H1 (cell line): ENCODE results near the gene CST2. TPM values are rescaled to one million over a fixed set of nuclear protein-coding genes. Genes with fewer than 3 reads are reported as not detected.

Source experiments
- CTCF ChIA-PET: fragments of 300-600 bp; sonication (Branson Sonifier 250); formaldehyde crosslinking; loops from one replicate; lab custom pipeline; 2021; ENCODE audit not compliant: partially characterized antibody; lab: Charles Lee
- POLR2A ChIA-PET: fragments of 300-600 bp; sonication (Branson Sonifier 250); formaldehyde crosslinking; loops from one replicate; lab custom pipeline; 2021; ENCODE audit warnings: inconsistent platforms; ENCODE audit not compliant: partially characterized antibody; lab: Charles Lee
- DNase-seq, 2 experiments: peaks; one replicate each; pipeline versions ENCODE4 v3.0.0 to v3.0.0-alpha.2; 2010 to 2022; ENCODE audit warnings: low spot score in 2 of 2, low read depth in 1 of 2, mixed read lengths in 1 of 2
- FAIRE-seq: peaks from 2 replicates; lab custom pipeline; 2011; peaks lifted over from hg19 to GRCh38; lab: Jason Lieb, UNC
- H2AFZ ChIP-seq: 2 replicates; pipeline ENCODE4 v1.8.1; 2012; ENCODE audit warnings: low read length, inconsistent platforms
- H2AK5ac ChIP-seq: 2 replicates; pipeline ENCODE4 v1.6.1; 2013; ENCODE audit warnings: low read depth, low read length
- H2BK120ac ChIP-seq: replicated peaks from 2 replicates; pipeline ENCODE3; 2013; ENCODE audit warnings: low read depth, low read length, inconsistent platforms
- H2BK12ac ChIP-seq: 2 replicates; pipeline ENCODE4 v1.6.1; 2013; ENCODE audit warnings: low read depth, low read length
- H2BK15ac ChIP-seq: 2 replicates; pipeline ENCODE4 v1.6.1; 2013; ENCODE audit warnings: low read length
- H2BK20ac ChIP-seq: 2 replicates; pipeline ENCODE4 v1.6.1; 2013; ENCODE audit warnings: low read length
- H2BK5ac ChIP-seq: 2 replicates; pipeline ENCODE4 v1.6.1; 2013; ENCODE audit warnings: low read depth, low read length
- H3K14ac ChIP-seq: 2 replicates; pipeline ENCODE4 v1.6.1; 2013; ENCODE audit warnings: inconsistent platforms; ENCODE audit not compliant: insufficient read length
- H3K18ac ChIP-seq: 2 replicates; pipeline ENCODE4 v1.6.1; 2013; ENCODE audit warnings: low read length; ENCODE audit errors: extremely low read depth
- H3K23ac ChIP-seq: 2 replicates; pipeline ENCODE4 v1.6.1; 2013; ENCODE audit warnings: inconsistent platforms; ENCODE audit not compliant: insufficient read length
- H3K23me2 ChIP-seq: 2 replicates; pipeline ENCODE4 v1.6.1; 2013; ENCODE audit warnings: low read depth, low read length
- H3K27ac ChIP-seq: 2 replicates; pipeline ENCODE4 v1.6.1; 2011; ENCODE audit warnings: low read depth, low read length, inconsistent platforms
- H3K27me3 ChIP-seq, 4 experiments: replicated peaks in 1 of 4; 1 replicate in 1 of 4; 2 replicates in 3 of 4; pipeline versions ENCODE4 v1.6.1 to v1.8.1; 2011 to 2013; ENCODE audit warnings: low read length in 3 of 4, mild to moderate bottlenecking in 3 of 4, inconsistent platforms in 2 of 4, mixed read lengths in 2 of 4, moderate library complexity in 1 of 4; ENCODE audit not compliant: control insufficient read depth in 3 of 4, insufficient read depth in 3 of 4; ENCODE audit errors: extremely low read depth in 1 of 4
- H3K36me3 ChIP-seq, 4 experiments: 2 replicates each; pipeline versions ENCODE4 v1.6.1 to v1.8.1; 2011 to 2013; ENCODE audit warnings: mild to moderate bottlenecking in 4 of 4, low read length in 3 of 4, moderate library complexity in 2 of 4, control low read depth in 1 of 4, inconsistent platforms in 1 of 4; ENCODE audit not compliant: insufficient read depth in 4 of 4, control insufficient read depth in 2 of 4
- H3K4ac ChIP-seq: replicated peaks from 2 replicates; pipeline ENCODE3; 2013; ENCODE audit warnings: low read length, low read depth, mixed read lengths, inconsistent platforms; ENCODE audit not compliant: insufficient read length
- H3K4me1 ChIP-seq, 4 experiments: replicated peaks in 1 of 4; 1 replicate in 1 of 4; 2 replicates in 3 of 4; pipeline versions ENCODE4 v1.6.1 to v1.8.1; 2011 to 2013; ENCODE audit warnings: low read length in 3 of 4, inconsistent platforms in 2 of 4, mixed read lengths in 1 of 4; ENCODE audit not compliant: insufficient read depth in 4 of 4, control insufficient read depth in 3 of 4
- H3K4me2 ChIP-seq, 2 experiments: 2 replicates each; pipeline versions ENCODE4 v1.6.1 to v1.8.1; 2011 to 2013; ENCODE audit warnings: low read depth in 2 of 2, low read length in 2 of 2, control low read depth in 1 of 2, inconsistent platforms in 1 of 2, mild to moderate bottlenecking in 1 of 2; ENCODE audit not compliant: insufficient read depth in 1 of 2
- H3K4me3 ChIP-seq, 4 experiments: fragments of 200-600, 300-600 bp in 1 of 4; sonication (generic), shearing (Covaris generic), sonication (Bioruptor Twin) in 1 of 4; 2 replicates each; pipeline versions ENCODE4 v1.5.1 to v1.8.1; 2011 to 2016; ENCODE audit warnings: low read length in 4 of 4, low read depth in 3 of 4, control low read depth in 2 of 4, inconsistent platforms in 2 of 4, mild to moderate bottlenecking in 2 of 4, mixed read lengths in 1 of 4, moderate library complexity in 1 of 4; ENCODE audit not compliant: insufficient read depth in 2 of 4; ENCODE audit errors: extremely low read depth in 1 of 4
- H3K56ac ChIP-seq: replicated peaks from 2 replicates; pipeline ENCODE3; 2013; ENCODE audit warnings: low read depth, mild to moderate bottlenecking, mixed read lengths, low read length, inconsistent platforms; ENCODE audit not compliant: insufficient read length
- H3K79me1 ChIP-seq: 2 replicates; pipeline ENCODE4 v1.6.1; 2013; ENCODE audit warnings: low read depth, low read length, control low read depth
- H3K79me2 ChIP-seq, 2 experiments: 2 replicates each; pipeline versions ENCODE4 v1.6.1 to v1.8.1; 2012 to 2013; ENCODE audit warnings: low read length in 2 of 2, mild to moderate bottlenecking in 2 of 2, inconsistent platforms in 1 of 2; ENCODE audit not compliant: insufficient read depth in 2 of 2, control insufficient read depth in 1 of 2
- H3K9ac ChIP-seq, 4 experiments: replicated peaks in 1 of 4; 1 replicate in 1 of 4; 2 replicates in 3 of 4; pipeline versions ENCODE4 v1.6.1 to v1.8.1; 2011 to 2013; ENCODE audit warnings: low read depth in 3 of 4, low read length in 3 of 4, control low read depth in 2 of 4, mild to moderate bottlenecking in 2 of 4, moderate library complexity in 2 of 4, inconsistent platforms in 1 of 4; ENCODE audit errors: extremely low read depth in 1 of 4
- H3K9me3 ChIP-seq, 2 experiments: 2 replicates each; pipeline versions ENCODE4 v1.6.1 to v1.8.1; 2012 to 2013; ENCODE audit warnings: mild to moderate bottlenecking in 2 of 2, moderate library complexity in 2 of 2, control low read depth in 1 of 2, inconsistent platforms in 1 of 2, low read depth in 1 of 2, low read length in 1 of 2, mixed read lengths in 1 of 2; ENCODE audit not compliant: insufficient read depth in 2 of 2
- H4K20me1 ChIP-seq, 2 experiments: replicated peaks in 1 of 2; 2 replicates each; pipeline versions ENCODE3 to v1.8.1; 2011 to 2013; ENCODE audit warnings: inconsistent platforms in 2 of 2, low read length in 2 of 2, mild to moderate bottlenecking in 1 of 2; ENCODE audit not compliant: insufficient read depth in 2 of 2, control insufficient read depth in 1 of 2
- H4K5ac ChIP-seq: 2 replicates; pipeline ENCODE4 v1.6.1; 2013; ENCODE audit warnings: low read length, low read depth, mixed read lengths, inconsistent platforms; ENCODE audit not compliant: insufficient read length
- H4K8ac ChIP-seq: 2 replicates; pipeline ENCODE4 v1.8.0; 2013; ENCODE audit warnings: mild to moderate bottlenecking, moderate library complexity, low read length, inconsistent platforms; ENCODE audit not compliant: insufficient read depth; ENCODE audit errors: extremely low read depth
- H4K91ac ChIP-seq: replicated peaks from 2 replicates; pipeline ENCODE3; 2013; ENCODE audit warnings: low read length, mixed read lengths, inconsistent platforms; ENCODE audit not compliant: insufficient read length
- E2F6 ChIP-seq: IDR thresholded peaks from 2 replicates; pipeline ENCODE4 v1.6.1; 2012; ENCODE audit warnings: inconsistent platforms
- MAX ChIP-seq: IDR thresholded peaks from 2 replicates; pipeline ENCODE4 v1.6.1; 2012; ENCODE audit warnings: inconsistent platforms
- TCF12 ChIP-seq: IDR thresholded peaks from 2 replicates; pipeline ENCODE4 v1.6.1; 2011; ENCODE audit warnings: low read depth, mild to moderate bottlenecking, low read length
- WGBS, 2 experiments: shearing (Covaris generic) in 1 of 2; methylation state at CpG; one replicate each; pipeline versions ENCODE4 v1.1.6 to v1.1.7; 2013 to 2015; ENCODE audit warnings: low lambda C conversion rate in 2 of 2, mixed read lengths in 2 of 2, inconsistent platforms in 1 of 2, low coverage in 1 of 2, missing lambda C conversion rate in 1 of 2; ENCODE audit not compliant: insufficient replicate concordance in 2 of 2, insufficient coverage in 1 of 2, insufficient read length in 1 of 2; ENCODE audit errors: extremely low coverage in 1 of 2, missing lambda C conversion rate in 1 of 2; 5-methylcytosine and 5-hydroxymethylcytosine counted together
- polyA plus RNA-seq, 7 experiments: library from polyadenylated mRNA; depleted of rRNA in 3 of 7; stranded (reverse) in 5 of 7; unstranded in 2 of 7; fragments of >200 nt in 5 of 7; fragments of 200-250 nt in 2 of 7; gene quantifications; 1 replicate in 5 of 7; 2 replicates in 1 of 7; 4 replicates in 1 of 7; pipeline versions ENCODE4 v1.2.1 to v1.2.3, GENCODE V29; 2011 to 2013; ENCODE audit warnings: missing spikeins in 2 of 7, mixed read lengths in 2 of 7
- total RNA-seq: library from RNA; stranded (reverse); fragmentation: NEBNext Ultra II Directional; extraction: Animal tissue kit (Norgen Biotek cat#: 25700); gene quantifications from 2 replicates; pipeline ENCODE4 v1.2.1, GENCODE V29; 2021

The CST2 gene
- total and polyA plus RNA-seq, 2 of the 8 experiments (the other 6 are each of a cell fraction or from before 2014, with no cell fraction given) = not detected

DNA sequence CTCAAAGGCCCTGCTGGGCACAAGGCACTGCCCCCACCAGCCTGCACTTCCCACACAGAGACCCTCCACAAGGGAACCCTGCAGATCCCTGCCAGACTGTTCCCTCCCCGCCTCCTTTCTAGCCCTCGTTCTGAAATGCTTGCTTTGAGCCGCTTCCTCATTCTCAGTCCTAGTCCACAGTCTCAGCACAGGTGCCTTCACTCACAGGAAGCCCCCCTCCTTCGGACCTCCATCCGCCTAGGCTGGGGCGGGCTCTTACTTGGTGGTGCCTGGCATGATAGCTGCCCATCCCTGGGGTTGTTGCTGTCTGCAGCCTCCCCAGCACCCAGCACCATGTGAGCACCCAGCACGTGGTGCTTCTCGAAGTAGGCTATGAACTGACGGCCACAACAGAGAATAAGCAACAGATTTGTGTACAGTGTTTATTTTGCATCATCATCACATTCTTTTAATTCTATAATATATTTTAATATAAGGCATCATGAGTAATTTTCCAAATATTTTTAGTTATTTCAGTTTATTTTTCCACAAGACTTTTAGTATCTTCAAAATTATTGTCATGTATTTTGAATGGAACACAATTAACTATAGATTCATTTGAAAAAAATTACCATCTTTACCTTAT is 40.7 kb upstream of the CST2 start:
- Histone ChIP-seq H3K4me1 (peaks cover 9 to 31% (median 17%) of the 10 kb centered on the region in 4 experiments; a peak in 6 of 7 replicates), H4K8ac (peak overlapping the region; percentile 23; the same call in 1 of the 2 replicates), H2BK120ac (peak overlapping the region; percentile 95), H3K4me2 (no peak overlapping the region; a peak in 1 of 4 replicates)
- POLR2A ChIA-PET = no interaction called here
- TF ChIP-seq TCF12 = no peak
- peak; percentile 45; the same call in 1 of the 2 replicates for TF ChIP-seq E2F6
- TF ChIP-seq MAX = 0 out of 2 replicates have a peak, but pooled peaks have one; percentile 48
- TF ChIP-seq, all 59 proteins: peak for 2
- Histone ChIP-seq H2BK15ac (0 out of 2 replicates have a peak overlapping the region, but pooled peaks have one; percentile 53), H3K9me3 (0 out of 4 replicates have a peak, but pooled peaks cover 0 to 3% of the 10 kb centered on the region in 2 experiments), H3K27me3 (no peaks in the 10 kb centered on the region), H4K91ac (peak overlapping the region; percentile 94), H2BK12ac (peak overlapping the region; percentile 45; the same call in 1 of the 2 replicates), H3K14ac (no peak overlapping the region), H3K9ac (no peak overlapping the region), H2BK5ac (peak overlapping the region; percentile 92; the same call in 1 of the 2 replicates), H3K4ac (peak overlapping the region; percentile 79), H3K23me2 (no peaks in the 10 kb centered on the region), H3K27ac (no peak overlapping the region), H3K18ac (peak overlapping the region; percentile 11), H4K20me1 (no peaks in the 10 kb centered on the region), H3K56ac (no peak overlapping the region), H4K5ac (peak overlapping the region; percentile 28), H3K36me3 (no peaks in the 10 kb centered on the region), H2AFZ (0 out of 2 replicates have a peak overlapping the region, but pooled peaks have one; percentile 36), H2AK5ac (no peak overlapping the region), H2BK20ac (peak overlapping the region; percentile 88; the same call in 1 of the 2 replicates), H3K79me2 (no peaks in the 10 kb centered on the region), H3K23ac (no peak overlapping the region), H3K4me3 (no peak overlapping the region), H3K79me1 (no peaks in the 10 kb centered on the region)
- CTCF ChIA-PET = no interaction called here
- peak in 1 of 2 experiments; percentile 53 for DNase-seq
- 56% methylated on average over 9 of the region's 9 CpGs; no CpG with 5 or more reads in 1 of the 2 experiments for WGBS, 2 experiments
- FAIRE-seq = no peak
